ENCODE results near the gene F8. TPM values are rescaled to one million over a fixed set of nuclear protein-coding genes. Genes with fewer than 3 reads are reported as not detected.

F8 gene
- total RNA-seq, 4 donors from 2014 or later, result 12.5 to 26.5 (median 19.1) TPM

GRCh38 chrX:154791939-154792338 is 230.6 kb downstream of the F8 start:
- H3K4me1 ChIP-seq, result no peaks in the 10 kb centered on the region
- H3K36me3 ChIP-seq, result peaks cover 0 to 4% of the 10 kb centered on the region in 2 donors
- no peaks in the 10 kb centered on the region for H3K27me3 ChIP-seq
- no peak for ATAC-seq
- no peaks in the 10 kb centered on the region for H3K9me3 ChIP-seq
- 72 to 87% methylated on average over 2 to 3 of the region's 8 CpGs for WGBS, 2 donors (ENCODE audit: low coverage in 1 of 2)
- H3K4me3 ChIP-seq, result no peak overlapping the region
- no peak overlapping the region for H3K27ac ChIP-seq
- TF ChIP-seq POLR2A (IDR thresholded peaks at IDR 0.05) (no peak), EP300 (IDR thresholded peaks at IDR 0.05) (no peak), CTCF (IDR thresholded peaks at IDR 0.05) (no peak), POLR2AphosphoS5 (IDR thresholded peaks at IDR 0.05) (no peak)

- Histone ChIP-seq H3K36me3 (peaks cover 0 to 4% of the 10 kb centered on the region in 2 donors), H3K4me3 (no peak overlapping the region), H3K4me1 (no peaks in the 10 kb centered on the region), H3K27ac (no peak overlapping the region), H3K27me3 (no peaks in the 10 kb centered on the region), H3K9me3 (no peaks in the 10 kb centered on the region)
- WGBS, 2 donors (ENCODE audit: low coverage in 1 of 2), result 100% methylated on average over 1 to 2 of the region's 4 CpGs
- TF ChIP-seq POLR2AphosphoS5 (IDR thresholded peaks at IDR 0.05), result no peak
- no peak for TF ChIP-seq CTCF (IDR thresholded peaks at IDR 0.05)
- no peak for TF ChIP-seq POLR2A (IDR thresholded peaks at IDR 0.05)
- TF ChIP-seq EP300 (IDR thresholded peaks at IDR 0.05), result no peak
- ATAC-seq, result no peak
Observed at GRCh38 chrX:154791467-154791866, 231.1 kb downstream of the F8 start.

Small RNA genes lying within 50 kb of the gene (small RNA-seq; reads per million reads assigned to genes)
- 0 reads per million in 4 donors for gene MIR1184-1

Other genes starting within 250 kb of the F8 start
- 10 to 100 TPM; 31.0 to 40.5 (median 36.6) TPM for gene MPP1, start 217.2 kb downstream of the F8 start, total RNA-seq
- gene SMIM9, start 188.1 kb downstream of the F8 start, total RNA-seq, result not detected
- gene F8A1, start 136.4 kb downstream of the F8 start, total RNA-seq, result 10 to 100 TPM in 1 of 4 donors, 1 to 10 TPM in 2, under 1 TPM in 1; 0.27 to 13.6 (median 5.8) TPM
- gene FUNDC2, start 4.1 kb upstream of the F8 start, total RNA-seq, result 10 to 100 TPM; 67.8 to 96.3 (median 87.7) TPM
- gene CMC4, start 48.4 kb upstream of the F8 start, total RNA-seq, result 10 to 100 TPM; 21.0 to 33.0 (median 23.6) TPM
- 1 to 10 TPM; 1.4 to 4.0 (median 1.9) TPM for gene MTCP1, start 48.4 kb upstream of the F8 start, total RNA-seq
- 10 to 100 TPM; 12.3 to 18.6 (median 15.0) TPM for gene BRCC3, start 48.8 kb upstream of the F8 start, total RNA-seq
- 10 to 100 TPM; 31.8 to 57.2 (median 42.3) TPM for gene VBP1, start 193.7 kb upstream of the F8 start, total RNA-seq
- gene RAB39B, start 241.8 kb upstream of the F8 start, total RNA-seq, result under 1 TPM in 2 of 4 donors, not detected in 2; 0.40 to 0.54 TPM